Heart left ventricle (tissue), 13 donors: ENCODE results near the gene TCF4.

Experiments
- CTCF ChIP-seq, 12 donors: fragments of 200-600 bp; sonication (generic) in 4 of 12; IDR thresholded peaks; one replicate each; pipeline versions ENCODE4 v1.5.0 to v1.8.0; 2018 to 2022; ENCODE audit warnings: antibody characterized with exemption in 12 of 12, mild to moderate bottlenecking in 5 of 12
- POLR2A ChIP-seq, 2 donors: fragments of 450-650 bp; IDR thresholded peaks; one replicate each; pipeline ENCODE4 v1.6.1; 2017; ENCODE audit warnings: antibody characterized with exemption in 2 of 2, mild to moderate bottlenecking in 2 of 2, moderate library complexity in 2 of 2
- donor health status: ischemic (EF 13 %, LVEDD 7.1; RV severe dilation, severe dysfunction).
- donor health status: DM: no; HTN: yes; CAD: no.
- donor health status: DM: no; HTN: no; CAD: no.
- donor health status: ischemic (EF 25% LVEDD 6.9; RV normal size, moderate dysfunction).
- donor health status: ischemic (EF 25% LVEDD 5.7; RV mildly dilated, moderate dysfunction).
- donor health status: ischemic (EF 35%, LVEDD 5.7; RV mildly dilated, moderate dysfunction).
- donor health status: nonischemic (EF 11% LVEDD 7.7; RV severe dilation, severe dysfunction).
- donor health status: DM: yes; HTN: yes; CAD: no.
- donor health status: PGD.
- donor health status: ischemic (EF 29% LVEDD 5.4; RV normal size, mild dysfunction).
- donor health status: nonischemic (EF 23%, LVEDD 6.1; RV moderate dilation, normal function).

DNA sequence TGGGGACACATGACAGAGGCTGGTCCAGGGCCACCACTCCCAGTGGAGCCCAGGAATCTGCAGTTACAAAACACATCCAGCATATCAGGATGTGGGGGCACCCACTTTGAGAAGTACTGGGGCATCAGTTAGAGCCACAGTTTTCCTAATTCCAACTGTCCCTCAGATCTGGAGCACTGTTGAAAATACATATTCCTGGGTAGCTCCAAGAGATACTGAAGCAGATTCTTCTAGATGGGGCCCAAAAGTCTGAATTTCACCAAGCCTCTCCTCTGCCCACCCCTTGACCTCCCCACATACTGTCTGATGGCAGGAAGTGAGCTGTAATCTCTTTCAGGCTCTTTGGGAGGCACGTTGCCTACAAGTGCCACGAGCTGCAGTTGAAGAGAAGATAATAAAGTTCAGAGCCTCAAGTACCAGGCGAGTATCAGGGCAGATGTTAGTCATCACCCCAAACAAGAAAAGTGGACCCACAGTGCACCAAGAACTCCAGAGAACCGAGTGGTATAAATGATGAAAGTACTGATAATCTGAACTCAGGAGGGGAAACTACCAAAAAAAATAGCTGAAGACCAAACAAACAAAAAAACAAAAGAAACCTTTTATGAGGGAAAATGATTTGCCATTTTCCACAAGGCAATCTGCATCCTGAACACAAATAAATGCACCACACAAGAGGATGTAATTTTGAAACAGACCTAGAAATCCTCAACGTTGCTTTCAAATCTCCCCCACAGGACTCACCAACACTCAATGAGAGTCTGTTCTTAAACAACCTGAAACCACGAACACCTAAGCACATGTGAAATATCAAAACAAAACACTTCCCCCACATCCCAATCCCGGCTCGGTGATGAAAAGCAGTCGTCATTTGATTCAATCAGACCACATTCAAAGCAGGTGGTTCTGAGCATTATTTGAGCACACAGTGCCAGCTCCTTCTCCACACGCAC is 98.7 kb downstream of the TCF4 start:
- TF ChIP-seq CTCF (IDR thresholded peaks at IDR 0.05): no peak
- TF ChIP-seq POLR2A (IDR thresholded peaks at IDR 0.05): no peak
